Liver (tissue), 3 donors: ENCODE data around the gene FSIP1.

Experiments used
- CTCF ChIP-seq: fragments of 150-350 bp; IDR thresholded peaks from 2 replicates; pipeline ENCODE4 v1.5.1; 2017; ENCODE audit warnings: improper control_type of control experiment, low read depth, low read length; ENCODE audit not compliant: missing input control
- GABPA ChIP-seq, 2 donors: IDR thresholded peaks in 1 of 2; conservative IDR thresholded peaks in 1 of 2; 2 replicates each; pipeline ENCODE4 v1.6.1; 2016; ENCODE audit warnings: antibody characterized with exemption in 2 of 2, mild to moderate bottlenecking in 1 of 2, moderate library complexity in 1 of 2
- JUND ChIP-seq, 2 donors: IDR thresholded peaks; 2 replicates each; pipeline ENCODE4 v1.6.1; 2016; ENCODE audit warnings: antibody characterized with exemption in 2 of 2
- MAX ChIP-seq: IDR thresholded peaks from 2 replicates; pipeline ENCODE4 v1.6.1; 2016; ENCODE audit warnings: antibody characterized with exemption
- REST ChIP-seq: IDR thresholded peaks from 2 replicates; pipeline ENCODE4 v1.6.1; 2016; ENCODE audit warnings: antibody characterized with exemption, mild to moderate bottlenecking
- TAF1 ChIP-seq: conservative IDR thresholded peaks from 2 replicates; pipeline ENCODE4 v1.6.1; 2016; ENCODE audit warnings: antibody characterized with exemption, mild to moderate bottlenecking
- YY1 ChIP-seq: IDR thresholded peaks from 2 replicates; pipeline ENCODE4 v1.6.1; 2016; ENCODE audit warnings: antibody characterized with exemption, mild to moderate bottlenecking
- TF ChIP-seq, protein P1 (sequence below): IDR thresholded peaks from 2 replicates; pipeline ENCODE4 v1.6.1; 2016; ENCODE audit warnings: antibody characterized with exemption
- donor health status: healthy.
- donor health status: healthy.

DNA sequence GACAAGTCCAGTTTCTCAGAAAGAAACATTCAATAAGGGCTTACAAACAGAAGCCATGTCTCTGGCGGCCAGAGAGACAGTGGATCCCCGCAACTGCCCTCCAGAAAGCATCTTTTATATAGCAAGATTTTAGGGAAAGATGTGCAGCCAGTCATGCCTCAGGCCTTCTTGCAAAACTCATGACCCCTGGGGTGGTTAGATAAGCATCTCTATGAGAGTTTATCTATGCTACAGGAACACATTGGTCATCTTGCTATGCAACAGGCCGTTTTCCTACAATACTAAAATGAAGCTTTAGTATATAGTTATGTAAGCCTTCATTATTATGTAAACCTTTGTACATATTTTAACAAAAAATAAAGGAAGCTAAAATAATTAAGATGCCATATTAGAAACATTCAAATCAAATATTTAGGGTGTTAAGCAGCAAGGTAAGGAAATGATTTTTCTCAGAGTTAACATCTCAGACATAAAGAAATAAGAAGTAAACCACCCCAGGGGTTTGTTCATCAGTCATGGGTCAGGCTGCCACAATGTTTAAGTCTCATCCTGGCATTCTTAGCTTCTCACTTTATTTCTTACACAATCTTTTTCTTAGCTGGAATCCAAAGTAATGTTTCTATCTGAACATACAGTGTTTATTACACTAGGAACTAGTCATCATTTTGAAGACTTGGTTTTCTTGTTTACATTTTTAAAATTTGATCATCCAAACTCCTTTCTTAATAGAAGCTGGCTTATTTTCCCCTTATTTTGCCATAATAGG lies 6.3 kb upstream of the FSIP1 start:
- TF ChIP-seq, protein P1, sequence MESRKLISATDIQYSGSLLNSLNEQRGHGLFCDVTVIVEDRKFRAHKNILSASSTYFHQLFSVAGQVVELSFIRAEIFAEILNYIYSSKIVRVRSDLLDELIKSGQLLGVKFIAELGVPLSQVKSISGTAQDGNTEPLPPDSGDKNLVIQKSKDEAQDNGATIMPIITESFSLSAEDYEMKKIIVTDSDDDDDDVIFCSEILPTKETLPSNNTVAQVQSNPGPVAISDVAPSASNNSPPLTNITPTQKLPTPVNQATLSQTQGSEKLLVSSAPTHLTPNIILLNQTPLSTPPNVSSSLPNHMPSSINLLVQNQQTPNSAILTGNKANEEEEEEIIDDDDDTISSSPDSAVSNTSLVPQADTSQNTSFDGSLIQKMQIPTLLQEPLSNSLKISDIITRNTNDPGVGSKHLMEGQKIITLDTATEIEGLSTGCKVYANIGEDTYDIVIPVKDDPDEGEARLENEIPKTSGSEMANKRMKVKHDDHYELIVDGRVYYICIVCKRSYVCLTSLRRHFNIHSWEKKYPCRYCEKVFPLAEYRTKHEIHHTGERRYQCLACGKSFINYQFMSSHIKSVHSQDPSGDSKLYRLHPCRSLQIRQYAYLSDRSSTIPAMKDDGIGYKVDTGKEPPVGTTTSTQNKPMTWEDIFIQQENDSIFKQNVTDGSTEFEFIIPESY: no peak
- TF ChIP-seq CTCF (no peak), TAF1 (no peak), JUND (IDR thresholded peaks at IDR 0.05) (no peak), GABPA (IDR thresholded peaks at IDR 0.05 in 1 of 2, conservative IDR thresholded peaks at IDR 0.05 in 1 of 2) (no peak), YY1 (no peak), MAX (no peak), REST (no peak)
